CD4-positive, alpha-beta T cell (primary cell): Measurements from ENCODE around the gene SNN. TPM values are rescaled to one million over a fixed set of nuclear protein-coding genes. Genes with fewer than 3 reads are reported as not detected.

Source experiments
- ATAC-seq: fragments of 200-7000 bp; cut with Tn5 transposase; one replicate; pipeline ENCODE4 v1.10.0; 2022; ENCODE audit warnings: mild to moderate bottlenecking; ENCODE audit not compliant: poor library complexity
- CTCF ChIA-PET: fragments of 350-600 bp; sonication (Branson Sonifier 250); formaldehyde crosslinking; loops from one replicate; lab custom pipeline; 2021; ENCODE audit warnings: antibody characterized with exemption, inconsistent platforms; lab: Charles Lee
- POLR2A ChIA-PET: fragments of 350-600 bp; sonication (Branson Sonifier 250); formaldehyde crosslinking; loops from one replicate; lab custom pipeline; 2021; ENCODE audit warnings: antibody characterized with exemption, inconsistent platforms; lab: Charles Lee
- DNase-seq, 14 experiments: peaks; one replicate each; pipeline ENCODE4 v3.0.0-alpha.2; 2013 to 2020; ENCODE audit warnings: mixed read lengths in 2 of 14
- H3K27ac ChIP-seq, 2 donors: one replicate each; pipeline versions ENCODE4 v1.5.1 to v1.7.0; 2013; ENCODE audit warnings: low read length in 2 of 2, low read depth in 1 of 2, mild to moderate bottlenecking in 1 of 2
- H3K27me3 ChIP-seq, 2 experiments: 1 replicate in 1 of 2; 2 replicates in 1 of 2; pipeline versions ENCODE4 v1.6.1 to v1.7.0; 2013; ENCODE audit warnings: low read length in 2 of 2, control low read depth in 1 of 2, mild to moderate bottlenecking in 1 of 2, moderate library complexity in 1 of 2; ENCODE audit not compliant: insufficient read depth in 2 of 2, control insufficient read depth in 1 of 2
- H3K36me3 ChIP-seq: one replicate; pipeline ENCODE4 v1.6.1; 2013; ENCODE audit warnings: low read length, control low read depth; ENCODE audit not compliant: insufficient read depth
- H3K4me1 ChIP-seq: one replicate; pipeline ENCODE4 v1.6.1; 2013; ENCODE audit warnings: low read length, control low read depth; ENCODE audit not compliant: insufficient read depth
- H3K4me3 ChIP-seq: one replicate; pipeline ENCODE4 v1.5.1; 2013; ENCODE audit warnings: mild to moderate bottlenecking, low read length, moderate library complexity
- H3K9me3 ChIP-seq, 2 experiments: 1 replicate in 1 of 2; 2 replicates in 1 of 2; pipeline versions ENCODE4 v1.6.1 to v1.7.0; 2013; ENCODE audit warnings: low read length in 2 of 2, mild to moderate bottlenecking in 2 of 2, control low read depth in 1 of 2, moderate library complexity in 1 of 2; ENCODE audit not compliant: control insufficient read depth in 1 of 2, insufficient read depth in 1 of 2
- H3K27ac Mint-ChIP-seq: one replicate; pipeline ENCODE4 v1.8.0; 2020; ENCODE audit warnings: mixed read lengths
- H3K27me3 Mint-ChIP-seq: one replicate; pipeline ENCODE4 v1.8.0; 2021; ENCODE audit warnings: mixed read lengths
- H3K36me3 Mint-ChIP-seq: one replicate; pipeline ENCODE4 v1.8.0; 2021; ENCODE audit warnings: low read depth, mixed read lengths
- H3K4me1 Mint-ChIP-seq: one replicate; pipeline ENCODE4 v1.8.0; 2021; ENCODE audit warnings: low read depth, mixed read lengths
- H3K4me3 Mint-ChIP-seq: one replicate; pipeline ENCODE4 v1.8.0; 2020; ENCODE audit warnings: mild to moderate bottlenecking, mixed read lengths
- H3K9me3 Mint-ChIP-seq: one replicate; pipeline ENCODE4 v1.8.0; 2020; ENCODE audit warnings: mixed read lengths
- intact Hi-C, 2 experiments: fragments of 100-400 bp; cut with DNase I in 1 of 2; cut with micrococcal nuclease in 1 of 2; formaldehyde crosslinking; loops; one replicate each; pipeline versions ENCODE4 v1.15.1 to v1.9.0; 2023 to 2025; cut with DNase I, micrococcal nuclease
- total RNA-seq, 174 experiments: library from RNA in 2 of 174; stranded (reverse) in 2 of 174; gene quantifications; one replicate each; pipeline ENCODE4 v1.2.3 and lab custom pipeline; 2021 to 2026
- TF ChIP-seq, protein P1 (sequence below): fragments of 200-600 bp; IDR thresholded peaks from one replicate; pipeline ENCODE4 v1.8.0; 2022; ENCODE audit warnings: antibody characterized with exemption, mild to moderate bottlenecking

Gene SNN
- total RNA-seq, 2 experiments from 2014 or later = 76.3 to 79.7 TPM

DNA sequence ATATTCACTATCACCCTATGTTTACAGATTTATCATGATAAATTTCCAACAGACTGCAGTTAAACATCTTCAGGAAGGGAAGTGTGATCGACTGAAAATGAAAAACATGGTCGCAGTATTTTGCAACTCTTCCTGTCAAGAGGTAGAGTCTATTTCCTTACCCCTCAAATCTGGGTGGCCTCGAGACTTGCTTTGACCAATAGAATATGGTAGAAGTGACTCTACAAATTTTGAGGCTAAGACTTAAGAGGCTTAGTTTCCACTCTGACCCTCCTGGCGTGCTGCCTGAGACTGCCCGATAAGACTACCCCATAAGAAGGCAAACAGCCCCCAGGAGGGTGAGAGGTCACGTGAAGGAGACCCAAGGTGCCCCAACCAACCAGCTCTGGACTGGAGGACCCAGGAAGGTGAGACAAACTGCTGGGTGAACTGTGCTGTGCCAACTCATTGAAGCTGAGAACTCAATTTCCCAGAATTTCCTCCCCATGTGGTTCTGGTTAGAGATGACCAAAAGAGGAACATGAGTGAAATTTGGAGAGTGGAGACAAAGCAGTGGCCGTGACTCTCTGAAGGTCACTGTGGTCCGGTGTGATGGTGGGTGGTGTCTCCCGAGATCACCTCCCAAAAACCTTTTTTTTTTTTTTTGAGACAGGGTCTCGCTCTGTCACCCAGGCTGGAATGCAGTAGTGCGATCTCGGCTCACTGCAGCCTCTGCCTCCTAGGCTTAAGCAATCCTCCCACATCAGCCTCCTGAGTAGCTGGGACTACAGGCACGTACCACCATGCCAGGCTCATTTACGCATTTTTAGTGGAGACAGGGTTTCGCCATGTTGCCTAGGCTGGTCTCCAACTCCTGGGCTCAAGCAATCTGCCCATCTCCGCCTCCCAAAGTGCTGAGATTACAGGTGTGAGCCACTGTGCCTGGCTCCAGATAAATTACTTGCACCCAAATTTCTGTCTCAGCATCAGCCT, 43.3 kb upstream of the SNN start:
- ATAC-seq = no peak
- H3K4me1 ChIP-seq = peaks cover 65% of the 10 kb centered on the region
- peaks cover 0 to 9% of the 10 kb centered on the region in 2 experiments for H3K9me3 ChIP-seq
- peak overlapping the region; percentile 99 for H3K27ac Mint-ChIP-seq
- H3K36me3 ChIP-seq = no peaks in the 10 kb centered on the region
- CTCF ChIA-PET = no interaction called here
- no peaks in the 10 kb centered on the region for H3K27me3 Mint-ChIP-seq
- no peak overlapping the region for H3K4me3 ChIP-seq
- intact Hi-C loops = loop anchor here in 1 of 2 experiments (5.0 kb wide), 2 partner anchors 43 to 63 kb away; no protein-coding TSS in a partner anchor
- peak in 2 of 14 experiments; percentile 36 to 44 for DNase-seq
- H3K4me3 Mint-ChIP-seq = peak overlapping the region; percentile 82
- no peak overlapping the region for H3K27ac ChIP-seq
- TF ChIP-seq, protein P1, sequence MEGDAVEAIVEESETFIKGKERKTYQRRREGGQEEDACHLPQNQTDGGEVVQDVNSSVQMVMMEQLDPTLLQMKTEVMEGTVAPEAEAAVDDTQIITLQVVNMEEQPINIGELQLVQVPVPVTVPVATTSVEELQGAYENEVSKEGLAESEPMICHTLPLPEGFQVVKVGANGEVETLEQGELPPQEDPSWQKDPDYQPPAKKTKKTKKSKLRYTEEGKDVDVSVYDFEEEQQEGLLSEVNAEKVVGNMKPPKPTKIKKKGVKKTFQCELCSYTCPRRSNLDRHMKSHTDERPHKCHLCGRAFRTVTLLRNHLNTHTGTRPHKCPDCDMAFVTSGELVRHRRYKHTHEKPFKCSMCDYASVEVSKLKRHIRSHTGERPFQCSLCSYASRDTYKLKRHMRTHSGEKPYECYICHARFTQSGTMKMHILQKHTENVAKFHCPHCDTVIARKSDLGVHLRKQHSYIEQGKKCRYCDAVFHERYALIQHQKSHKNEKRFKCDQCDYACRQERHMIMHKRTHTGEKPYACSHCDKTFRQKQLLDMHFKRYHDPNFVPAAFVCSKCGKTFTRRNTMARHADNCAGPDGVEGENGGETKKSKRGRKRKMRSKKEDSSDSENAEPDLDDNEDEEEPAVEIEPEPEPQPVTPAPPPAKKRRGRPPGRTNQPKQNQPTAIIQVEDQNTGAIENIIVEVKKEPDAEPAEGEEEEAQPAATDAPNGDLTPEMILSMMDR = no peak
- no peaks in the 10 kb centered on the region for H3K9me3 Mint-ChIP-seq
- no peaks in the 10 kb centered on the region for H3K27me3 ChIP-seq
- peaks cover 64% of the 10 kb centered on the region for H3K4me1 Mint-ChIP-seq
- POLR2A ChIA-PET = interaction anchor here (1.0 kb wide), 1 partner anchor 12 kb away, joined by 4 read pairs; no protein-coding TSS in a partner anchor
- peaks cover 4% of the 10 kb centered on the region for H3K36me3 Mint-ChIP-seq

DNA sequence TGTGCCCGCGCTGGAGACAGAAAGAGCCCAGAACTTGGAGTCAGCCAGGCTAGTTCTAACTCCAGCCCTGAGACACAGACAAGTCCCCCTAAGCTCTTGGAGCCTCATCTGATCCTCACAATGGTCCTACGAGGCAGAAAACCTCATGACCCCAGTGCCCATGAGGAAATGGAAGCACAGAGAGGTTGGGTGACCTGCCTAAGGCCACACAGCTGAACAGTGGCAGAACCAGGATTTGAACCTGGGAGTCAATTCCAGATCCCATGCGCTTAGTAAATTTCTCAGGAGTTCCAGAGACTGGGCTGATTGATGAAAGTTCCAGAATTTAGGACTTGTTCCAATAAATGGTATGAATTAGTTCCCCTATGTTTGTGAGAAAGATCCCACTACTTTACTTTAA, 42.5 kb upstream of the SNN start:
- Mint-ChIP-seq H3K27me3 (no peaks in the 10 kb centered on the region), H3K36me3 (peaks cover 4% of the 10 kb centered on the region), H3K4me1 (peaks cover 65% of the 10 kb centered on the region), H3K27ac (peak overlapping the region; percentile 99), H3K4me3 (no peak overlapping the region), H3K9me3 (no peaks in the 10 kb centered on the region)
- peaks cover 0 to under 1% of the 10 kb centered on the region in 2 experiments for H3K9me3 ChIP-seq
- no peaks in the 10 kb centered on the region for H3K36me3 ChIP-seq
- no peaks in the 10 kb centered on the region for H3K27me3 ChIP-seq
- DNase-seq (no peak), ATAC-seq (no peak)
- TF ChIP-seq, protein P1 = no peak
- ChIA-PET POLR2A (no interaction called here), CTCF (no interaction called here)
- H3K4me1 ChIP-seq = peaks cover 65% of the 10 kb centered on the region
- intact Hi-C loops = no loop called here
- H3K27ac ChIP-seq = no peak overlapping the region
- H3K4me3 ChIP-seq = no peak overlapping the region

DNA sequence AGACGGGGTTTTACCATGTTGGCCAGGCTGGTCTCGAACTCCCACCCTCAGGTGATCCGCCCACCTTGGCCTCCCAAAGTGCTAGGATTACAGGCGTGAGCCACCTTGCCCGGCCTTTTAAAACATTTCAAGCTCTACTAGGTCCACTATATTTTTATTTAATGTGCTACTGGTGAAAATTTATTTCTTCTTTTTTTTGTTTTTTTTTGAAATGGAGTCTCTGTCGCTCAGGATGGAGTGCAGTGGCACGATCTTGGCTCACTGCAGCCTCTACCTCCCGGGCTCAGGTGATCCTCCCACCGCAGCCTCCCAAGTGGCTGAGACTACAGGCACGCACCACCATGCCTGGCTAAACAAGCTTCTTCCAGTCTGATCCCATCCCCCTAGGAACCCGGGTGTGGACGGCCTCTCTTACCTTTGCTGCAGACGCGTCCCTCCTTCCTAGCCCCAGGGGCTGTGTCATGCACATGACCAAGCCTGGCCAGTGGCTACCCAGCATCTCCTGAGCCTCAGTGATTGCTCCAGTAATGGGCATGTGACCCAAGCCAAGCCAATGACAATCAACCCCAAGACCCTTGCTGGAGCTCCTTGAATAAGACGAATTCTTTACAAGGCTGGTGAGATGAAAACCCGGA, 41.5 kb upstream of the SNN start:
- no peak overlapping the region for H3K4me3 Mint-ChIP-seq
- no peaks in the 10 kb centered on the region for H3K27me3 ChIP-seq
- no peak overlapping the region for H3K27ac ChIP-seq
- ChIA-PET CTCF (interaction anchor here (0.6 to 1.3 kb wide), 3 partner anchors 14 to 284 kb away, joined by 3 read pairs; no protein-coding TSS in a partner anchor), POLR2A (no interaction called here)
- no peaks in the 10 kb centered on the region for H3K9me3 ChIP-seq
- H3K9me3 Mint-ChIP-seq = no peaks in the 10 kb centered on the region
- H3K27me3 Mint-ChIP-seq = no peaks in the 10 kb centered on the region
- ATAC-seq (no peak), DNase-seq (no peak)
- TF ChIP-seq, protein P1 = no peak
- H3K36me3 ChIP-seq = no peaks in the 10 kb centered on the region
- no peak overlapping the region for H3K27ac Mint-ChIP-seq
- peaks cover 58% of the 10 kb centered on the region for H3K4me1 Mint-ChIP-seq
- peaks cover 55% of the 10 kb centered on the region for H3K4me1 ChIP-seq
- no peak overlapping the region for H3K4me3 ChIP-seq
- intact Hi-C loops = no loop called here
- H3K36me3 Mint-ChIP-seq = peaks cover under 1% of the 10 kb centered on the region
